ENCODE data around the gene LY6G6D. TPM values are rescaled to one million over a fixed set of nuclear protein-coding genes. Genes with fewer than 3 reads are reported as not detected.

The LY6G6D gene
- total and polyA plus RNA-seq, 11 donors: 0.75 TPM; not detected in 10

GRCh38 chr6:31723980-31724691 is 9.0 kb downstream of the LY6G6D start:
- H3K36me3 ChIP-seq: peaks cover 0 to 32% (median 22%) of the 10 kb centered on the region in 9 donors
- H3K4me3 ChIP-seq: peak overlapping the region in 1 of 12 donors; percentile 11
- ATAC-seq (peak in 1 of 4 donors; percentile 23), DNase-seq (peak in 4 of 5 donors; percentile 25 to 64 (median 50))
- intact Hi-C loops (cut with DNase I): no loop called here
- no peak for TF ChIP-seq CTCF (IDR thresholded peaks at IDR 0.05)
- no peak for TF ChIP-seq POLR2A (IDR thresholded peaks at IDR 0.05)
- H3K27ac ChIP-seq: peak overlapping the region in 2 of 12 donors; percentile 49 to 50
- WGBS, 4 donors: 80 to 85% (median 81%) methylated on average over 25 of the region's 25 CpGs
- H3K27me3 ChIP-seq: no peaks in the 10 kb centered on the region
- peaks cover 0 to 37% (median 15%) of the 10 kb centered on the region in 12 donors for H3K4me1 ChIP-seq
- H3K9me3 ChIP-seq: no peaks in the 10 kb centered on the region

GRCh38 chr6:31725502-31726350 is 10.6 kb downstream of the LY6G6D start:
- DNase-seq (no peak), ATAC-seq (no peak)
- Histone ChIP-seq H3K4me3 (no peak overlapping the region), H3K27ac (peak overlapping the region in 1 of 12 donors; percentile 98), H3K27me3 (no peaks in the 10 kb centered on the region), H3K4me1 (peaks cover 0 to 46% (median 20%) of the 10 kb centered on the region in 12 donors), H3K9me3 (no peaks in the 10 kb centered on the region), H3K36me3 (peaks cover 0 to 38% (median 25%) of the 10 kb centered on the region in 9 donors)
- 84 to 88% (median 87%) methylated on average over 12 of the region's 12 CpGs for WGBS, 4 donors
- intact Hi-C loops (cut with DNase I): loop anchor here in 6 of 10 donors (5.0 kb wide), 4 partner anchors 37 to 107 kb away; partner anchors contain the start of genes LY6G5C (in 3 of the 6) and SAPCD1 (in 1 of the 6)
- TF ChIP-seq CTCF (IDR thresholded peaks at IDR 0.05) (no peak), POLR2A (IDR thresholded peaks at IDR 0.05) (no peak)

GRCh38 chr6:31727034-31727716 is 12.0 kb downstream of the LY6G6D start:
- 73 to 79% (median 75%) methylated on average over 7 of the region's 7 CpGs for WGBS, 4 donors
- H3K36me3 ChIP-seq: peaks cover 0 to 52% (median 39%) of the 10 kb centered on the region in 9 donors

More at GRCh38 chr6:31727034-31727716, 12.0 kb downstream of the LY6G6D start:
- H3K27ac ChIP-seq: peak overlapping the region in 8 of 12 donors; percentile 33 to 99 (median 97)
- peaks cover 0 to 61% (median 22%) of the 10 kb centered on the region in 12 donors for H3K4me1 ChIP-seq
- intact Hi-C loops (cut with DNase I): loop anchor here in 6 of 10 donors (5.0 kb wide), 4 partner anchors 35 to 105 kb away; partner anchors contain the start of genes LY6G5C (in 3 of the 6) and SAPCD1 (in 1 of the 6)
- TF ChIP-seq CTCF (IDR thresholded peaks at IDR 0.05) (no peak), POLR2A (IDR thresholded peaks at IDR 0.05) (no peak)
- DNase-seq (peak in 4 of 5 donors; percentile 36 to 56 (median 47)), ATAC-seq (peak in 1 of 4 donors; percentile 7)
- H3K27me3 ChIP-seq: no peaks in the 10 kb centered on the region
- peak overlapping the region in 3 of 12 donors; percentile 67 to 79 (median 76) for H3K4me3 ChIP-seq
- no peaks in the 10 kb centered on the region for H3K9me3 ChIP-seq
